B cell (primary cell): ENCODE measurements around the gene HLA-DRB1.

Experiments
- CTCF ChIP-seq: fragments of 200-600 bp; IDR thresholded peaks from one replicate; pipeline ENCODE4 v1.8.0; 2022; ENCODE audit warnings: antibody characterized with exemption, mild to moderate bottlenecking
- EZH2 ChIP-seq: IDR thresholded peaks from 2 replicates; pipeline ENCODE4 v1.6.1; 2012; ENCODE audit warnings: borderline replicate concordance, low read depth, mild to moderate bottlenecking, moderate library complexity, low read length; ENCODE audit not compliant: insufficient read depth, poor library complexity, severe bottlenecking

GRCh38 chr6:32566957-32567356 lies 22.7 kb downstream of the HLA-DRB1 start:
- TF ChIP-seq EZH2 (no peak), CTCF (no peak)
